Lung (tissue), 12 donors: Measurements from ENCODE around the gene PIEZO1. TPM values are rescaled to one million over a fixed set of nuclear protein-coding genes. Genes with fewer than 3 reads are reported as not detected.

ENCODE experiments used
- ATAC-seq: fragments of 200-7000 bp; cut with Tn5 transposase; one replicate; pipeline ENCODE4 v1.9.1; 2020; ENCODE audit warnings: moderate number of reproducible peaks; ENCODE audit not compliant: insufficient read depth, low FRiP score
- DNase-seq, 3 donors: peaks; one replicate each; pipeline ENCODE4 v3.0.0-alpha.2; 2013 to 2017
- H3K27ac ChIP-seq, 2 donors: one replicate each; pipeline ENCODE4 v1.5.1; 2013; ENCODE audit warnings: mild to moderate bottlenecking in 2 of 2, moderate library complexity in 2 of 2, control low read depth in 1 of 2, inconsistent platforms in 1 of 2, low read depth in 1 of 2, low read length in 1 of 2
- H3K27me3 ChIP-seq, 3 donors: one replicate each; pipeline ENCODE4 v1.5.1; 2013; ENCODE audit warnings: low read length in 2 of 3; ENCODE audit not compliant: control insufficient read depth in 3 of 3, insufficient read depth in 3 of 3
- H3K36me3 ChIP-seq, 4 donors: one replicate each; pipeline ENCODE4 v1.5.1; 2013; ENCODE audit warnings: low read length in 4 of 4, mild to moderate bottlenecking in 1 of 4, moderate library complexity in 1 of 4; ENCODE audit not compliant: control insufficient read depth in 4 of 4, insufficient read depth in 4 of 4
- H3K4me1 ChIP-seq, 5 donors: one replicate each; pipeline ENCODE4 v1.5.1; 2013; ENCODE audit warnings: low read length in 5 of 5, mild to moderate bottlenecking in 2 of 5, moderate library complexity in 1 of 5; ENCODE audit not compliant: control insufficient read depth in 5 of 5, insufficient read depth in 5 of 5
- H3K4me3 ChIP-seq: one replicate; pipeline ENCODE4 v1.5.1; 2013; ENCODE audit warnings: mild to moderate bottlenecking, control low read depth, moderate library complexity
- H3K9ac ChIP-seq, 2 donors: one replicate each; pipeline ENCODE4 v1.5.1; 2013; ENCODE audit warnings: low read length in 2 of 2, control low read depth in 1 of 2; ENCODE audit not compliant: insufficient read depth in 1 of 2
- H3K9me3 ChIP-seq, 4 donors: one replicate each; pipeline ENCODE4 v1.5.1; 2013; ENCODE audit warnings: low read length in 3 of 4, mild to moderate bottlenecking in 1 of 4, moderate library complexity in 1 of 4; ENCODE audit not compliant: control insufficient read depth in 4 of 4, insufficient read depth in 3 of 4
- WGBS, 2 donors: extraction: QIAGEN DNeasy Blood & Tissue Kit; methylation state at CpG; one replicate each; pipeline ENCODE4 v1.1.7; 2013; 5-methylcytosine and 5-hydroxymethylcytosine counted together
- polyA plus RNA-seq, 2 donors: library from polyadenylated mRNA; stranded (reverse); fragments of 200-250 nt; gene quantifications; one replicate each; pipeline ENCODE4 v1.2.1, GENCODE V29; 2013
- total RNA-seq, 2 donors: library from RNA; depleted of rRNA in 1 of 2; stranded (reverse); fragments of >200 nt in 1 of 2; gene quantifications; one replicate each; pipeline ENCODE4 v1.2.1, GENCODE V29; 2014 to 2021
- TF ChIP-seq, protein P1 (sequence below): IDR thresholded peaks from 2 replicates; pipeline ENCODE4 v1.5.1; 2012; ENCODE audit warnings: mild to moderate bottlenecking; ENCODE audit errors: control extremely low read depth, extremely low read depth
- donor health status: control.
- donor health status: control.
- donor health status: Bipolar disorder and iron deficiency.
- donor health status: healthy.
- donor health status: DM: yes; HTN: yes; CAD: no.

PIEZO1 gene
- total and polyA plus RNA-seq, 4 donors, result 113 to 207 (median 190) TPM

DNA sequence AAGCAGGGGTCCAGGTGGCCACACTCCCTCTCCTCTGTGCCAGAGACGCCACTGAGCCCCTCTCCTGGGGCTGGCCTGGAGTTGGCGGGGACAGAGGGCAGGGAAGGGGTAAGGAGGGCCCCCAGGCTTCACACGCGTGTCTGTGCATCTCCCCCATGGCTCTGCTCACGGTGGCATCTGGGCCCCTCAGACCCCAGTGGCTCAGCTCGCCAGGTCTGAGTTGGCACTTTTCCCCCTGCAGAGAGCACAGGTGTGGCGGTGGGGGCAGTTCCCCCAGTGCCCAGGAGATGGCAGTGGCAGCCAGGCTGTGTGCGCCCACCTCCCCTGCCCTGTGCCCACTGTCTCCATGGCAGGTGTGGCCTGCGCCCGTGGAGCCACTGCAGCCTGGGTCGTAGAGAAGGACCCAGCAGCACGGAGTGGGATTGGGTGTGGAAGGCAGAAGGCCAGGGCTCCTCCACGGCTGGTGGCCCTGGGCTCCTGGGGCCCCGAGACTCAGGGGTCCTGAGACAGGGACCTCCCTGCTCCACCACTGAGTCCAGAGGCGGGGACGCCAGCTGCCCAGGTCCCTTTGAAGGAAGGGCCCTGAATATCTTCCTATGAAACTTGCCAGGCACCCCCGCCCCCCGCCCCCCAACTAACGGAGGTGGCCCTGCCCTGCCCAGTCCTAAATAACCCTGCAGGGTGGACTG, 31.0 kb upstream of the PIEZO1 start:
- TF ChIP-seq, protein P1, sequence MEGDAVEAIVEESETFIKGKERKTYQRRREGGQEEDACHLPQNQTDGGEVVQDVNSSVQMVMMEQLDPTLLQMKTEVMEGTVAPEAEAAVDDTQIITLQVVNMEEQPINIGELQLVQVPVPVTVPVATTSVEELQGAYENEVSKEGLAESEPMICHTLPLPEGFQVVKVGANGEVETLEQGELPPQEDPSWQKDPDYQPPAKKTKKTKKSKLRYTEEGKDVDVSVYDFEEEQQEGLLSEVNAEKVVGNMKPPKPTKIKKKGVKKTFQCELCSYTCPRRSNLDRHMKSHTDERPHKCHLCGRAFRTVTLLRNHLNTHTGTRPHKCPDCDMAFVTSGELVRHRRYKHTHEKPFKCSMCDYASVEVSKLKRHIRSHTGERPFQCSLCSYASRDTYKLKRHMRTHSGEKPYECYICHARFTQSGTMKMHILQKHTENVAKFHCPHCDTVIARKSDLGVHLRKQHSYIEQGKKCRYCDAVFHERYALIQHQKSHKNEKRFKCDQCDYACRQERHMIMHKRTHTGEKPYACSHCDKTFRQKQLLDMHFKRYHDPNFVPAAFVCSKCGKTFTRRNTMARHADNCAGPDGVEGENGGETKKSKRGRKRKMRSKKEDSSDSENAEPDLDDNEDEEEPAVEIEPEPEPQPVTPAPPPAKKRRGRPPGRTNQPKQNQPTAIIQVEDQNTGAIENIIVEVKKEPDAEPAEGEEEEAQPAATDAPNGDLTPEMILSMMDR, result peak; percentile 42
- Histone ChIP-seq H3K36me3 (peaks cover 0 to 10% (median 0%) of the 10 kb centered on the region in 4 donors), H3K9ac (no peak overlapping the region), H3K4me1 (peaks cover 0 to 23% (median 2%) of the 10 kb centered on the region in 5 donors), H3K27ac (no peak overlapping the region), H3K4me3 (no peak overlapping the region), H3K9me3 (no peaks in the 10 kb centered on the region), H3K27me3 (no peaks in the 10 kb centered on the region)
- ATAC-seq (no peak), DNase-seq (peak in 1 of 3 donors; percentile 61)
- WGBS, 2 donors, result 58 to 60% methylated on average over 17 to 19 of the region's 19 CpGs

DNA sequence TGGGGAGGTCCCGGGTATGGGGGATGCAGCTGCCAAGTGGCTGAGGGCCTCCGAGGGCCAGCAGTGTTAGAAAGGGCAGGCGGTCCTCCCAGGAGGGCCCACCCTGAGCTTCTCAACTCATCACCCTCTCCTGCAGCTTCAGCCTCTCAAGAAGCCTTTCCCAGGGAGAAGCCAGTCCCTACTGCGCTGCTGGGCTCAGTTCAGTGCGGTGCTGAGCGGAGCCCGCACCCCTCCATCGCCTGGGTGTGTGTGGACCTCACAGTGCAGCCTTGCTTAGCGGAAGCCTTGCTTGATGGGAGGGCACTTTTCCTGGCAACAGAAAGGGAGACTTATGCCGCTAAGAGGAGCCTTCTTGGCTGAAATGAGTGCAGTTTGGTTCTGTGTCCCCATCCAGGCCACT, 30.2 kb upstream of the PIEZO1 start:
- WGBS, 2 donors, result 92 to 94% methylated on average over 10 of the region's 10 CpGs
- Histone ChIP-seq H3K36me3 (peaks cover 0 to 4% (median 0%) of the 10 kb centered on the region in 4 donors), H3K27ac (no peak overlapping the region), H3K27me3 (no peaks in the 10 kb centered on the region), H3K9ac (no peak overlapping the region), H3K4me1 (peaks cover 0 to 31% (median 5%) of the 10 kb centered on the region in 5 donors), H3K9me3 (no peaks in the 10 kb centered on the region), H3K4me3 (no peak overlapping the region)
- no peak for DNase-seq
- TF ChIP-seq, protein P1, result no peak
- ATAC-seq, result no peak

DNA sequence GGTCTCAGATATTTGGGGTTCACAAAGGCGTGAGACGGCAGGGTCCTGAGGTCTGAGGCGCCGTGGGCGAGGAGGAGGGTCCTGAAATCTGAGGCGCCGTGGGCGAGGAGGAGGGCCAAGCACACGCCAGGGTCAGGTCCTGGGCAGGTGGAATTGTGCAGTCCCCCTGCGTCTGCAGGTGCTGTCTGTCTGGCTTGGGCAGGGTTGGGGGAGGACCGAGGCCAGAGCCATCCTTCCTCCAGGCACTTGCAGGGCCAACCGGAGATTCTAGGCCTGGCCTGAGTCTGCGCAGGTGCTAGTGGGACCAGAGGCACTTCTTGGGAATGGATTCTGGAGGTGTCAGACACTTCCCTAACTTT, 29.1 kb upstream of the PIEZO1 start:
- H3K9ac ChIP-seq, result no peak overlapping the region
- peaks cover 0 to 36% (median 11%) of the 10 kb centered on the region in 5 donors for H3K4me1 ChIP-seq
- DNase-seq (no peak), ATAC-seq (no peak)
- H3K9me3 ChIP-seq, result no peaks in the 10 kb centered on the region
- H3K27ac ChIP-seq, result no peak overlapping the region
- WGBS, 2 donors, result 88 to 90% methylated on average over 13 of the region's 13 CpGs
- TF ChIP-seq, protein P1, result no peak
- H3K36me3 ChIP-seq, result peaks cover 0 to 11% (median 4%) of the 10 kb centered on the region in 4 donors
- no peaks in the 10 kb centered on the region for H3K27me3 ChIP-seq
- H3K4me3 ChIP-seq, result no peak overlapping the region
